Stimulated activated CD8-positive, alpha-beta memory T cell treated with anti-CD3 and anti-CD28 coated beads, Interleukin-12 subunit alpha, Interleukin-12 subunit beta, amount 100 ng/mL, for 24 hours (primary cell): Measurements from ENCODE around the gene NOTUM.
A peak's percentile ranks its signal among the peaks of the same experiment; 100 is the strongest.
"Not testable (repeated sequence)": the region's sequence is repeated elsewhere in the genome, so short reads cannot be mapped to it uniquely, and the experiment has no call there.

ENCODE experiments used
- DNase-seq: peaks from one replicate; pipeline ENCODE4 v3.0.0-alpha.2; 2020; ENCODE audit errors: extremely low read depth

Gene NOTUM

DNA sequence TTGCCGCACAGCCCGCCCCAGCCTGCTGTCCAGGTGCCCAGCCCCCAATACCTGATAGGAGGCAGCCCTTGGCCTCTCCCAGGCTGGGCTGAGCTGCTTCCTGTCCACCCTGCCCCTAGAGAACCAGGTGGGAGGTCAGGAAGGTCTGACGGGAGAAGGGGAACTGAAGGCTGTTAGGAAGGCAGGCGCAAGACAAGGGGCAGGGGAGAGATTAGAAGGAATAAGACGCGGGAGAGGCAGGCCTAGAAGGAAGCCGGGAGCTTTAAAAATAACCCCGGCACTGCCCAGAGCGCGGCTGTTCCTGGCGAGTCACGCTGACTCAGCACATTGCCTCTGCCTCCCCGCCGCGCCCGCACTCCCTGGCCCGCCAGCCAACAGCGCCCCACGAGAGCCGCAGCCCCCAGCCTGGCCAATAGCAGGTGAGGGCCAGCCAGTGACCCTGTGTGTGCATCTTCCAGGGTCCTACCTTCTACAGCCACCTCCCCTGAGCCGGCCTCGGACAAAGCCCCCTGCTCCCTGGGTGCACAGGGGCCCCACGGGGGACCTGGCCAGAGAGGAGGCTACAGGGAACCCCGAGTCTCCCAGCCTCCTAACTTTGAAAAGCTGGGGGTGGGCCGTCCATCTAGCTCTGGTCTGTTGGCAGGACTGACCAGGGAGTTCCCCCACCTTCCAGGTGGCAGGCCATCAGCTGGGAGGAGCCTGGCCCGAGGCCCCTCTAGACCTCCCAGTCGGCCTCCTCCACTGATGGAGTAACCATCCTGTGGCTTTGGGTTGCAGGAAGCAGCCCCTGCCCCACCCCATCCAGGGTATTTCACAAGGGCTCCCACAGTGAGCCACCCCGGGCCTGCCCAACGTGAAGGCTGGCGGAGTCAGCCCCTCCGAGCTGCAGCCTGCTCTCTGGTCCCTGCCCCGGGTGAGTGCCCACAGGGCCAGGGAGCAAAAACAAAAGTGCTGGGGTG is 37.4 kb downstream of the NOTUM start:
- DNase-seq = no peak

DNA sequence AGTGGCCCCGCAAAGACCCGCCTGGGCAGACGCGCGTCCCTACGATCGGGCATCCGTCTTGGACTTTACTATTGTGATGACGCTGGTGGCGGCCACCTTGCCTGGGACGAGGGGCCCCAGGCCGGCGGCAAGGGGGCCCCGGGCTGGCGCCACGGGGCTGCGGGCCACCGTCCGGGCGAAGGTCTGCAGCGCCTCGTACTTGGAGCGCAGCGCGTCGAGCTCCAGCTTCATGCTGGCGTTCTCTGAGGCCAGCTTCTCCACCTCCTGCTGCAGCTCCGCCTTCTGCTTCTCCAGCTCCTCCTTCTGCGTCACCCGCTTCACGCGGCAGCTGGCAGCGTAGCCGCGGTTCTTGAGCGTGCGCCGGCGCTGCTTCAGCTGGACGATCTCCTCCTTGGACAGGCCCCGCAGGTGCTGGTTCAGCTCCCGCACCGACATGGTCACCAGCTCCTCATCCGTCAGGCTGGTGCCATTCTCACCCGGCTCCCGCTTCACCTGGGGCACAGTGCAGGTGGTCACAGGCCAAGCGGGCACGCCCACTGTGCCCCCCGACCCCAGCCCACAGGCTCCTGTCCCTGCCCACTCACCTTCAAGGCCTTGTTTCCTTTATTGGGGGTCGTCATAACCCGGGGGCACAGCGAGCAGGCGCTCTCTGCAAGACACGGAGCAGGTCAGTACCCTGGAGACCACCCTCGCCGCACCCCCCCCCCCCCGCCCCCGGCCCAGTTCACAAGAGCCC is 38.3 kb downstream of the NOTUM start:
- no peak for DNase-seq

DNA sequence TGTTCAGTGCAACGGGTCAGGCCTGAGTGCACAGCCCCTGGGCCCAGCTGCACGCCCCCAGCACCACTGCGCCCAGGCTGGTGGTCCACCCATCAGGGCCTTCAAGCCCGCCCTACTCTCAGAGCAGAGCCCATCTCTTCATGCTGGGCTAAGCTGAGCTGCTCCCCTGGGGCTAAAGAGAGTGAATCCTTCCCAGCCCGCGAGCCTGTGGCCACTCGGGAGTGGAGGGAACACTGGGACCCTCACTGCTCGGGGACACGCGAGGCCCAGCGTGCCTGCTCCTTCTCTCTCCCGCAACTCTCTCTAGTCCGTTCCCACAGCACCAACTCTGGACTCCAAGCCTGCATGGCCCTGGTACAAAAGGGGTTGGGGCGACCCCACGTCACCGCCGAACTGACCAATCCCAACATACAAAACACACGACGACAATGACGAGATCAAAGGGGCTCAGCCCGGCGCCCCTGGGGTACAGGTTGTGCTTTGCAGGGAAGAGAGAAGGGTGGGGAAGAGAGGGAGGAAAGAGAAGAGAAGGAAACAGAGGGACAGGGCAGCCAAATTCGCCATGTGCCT is 38.9 kb downstream of the NOTUM start:
- no peak for DNase-seq

DNA sequence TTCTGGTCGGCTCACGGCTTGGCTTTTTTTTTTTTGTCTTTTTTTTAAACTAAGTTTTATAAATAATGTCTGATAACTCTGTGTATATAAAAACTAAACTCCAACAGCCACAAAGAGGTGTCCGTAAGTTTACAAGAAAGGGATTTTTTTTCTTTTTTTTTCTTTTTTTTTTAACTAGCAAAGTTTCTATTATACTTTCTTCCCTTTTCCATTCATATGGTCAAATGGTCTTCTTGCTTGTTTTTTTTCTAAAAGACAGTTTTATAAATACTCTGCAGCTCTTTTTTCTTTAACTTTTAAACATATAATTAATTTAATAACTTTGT is 39.5 kb downstream of the NOTUM start:
- DNase-seq = no peak

DNA sequence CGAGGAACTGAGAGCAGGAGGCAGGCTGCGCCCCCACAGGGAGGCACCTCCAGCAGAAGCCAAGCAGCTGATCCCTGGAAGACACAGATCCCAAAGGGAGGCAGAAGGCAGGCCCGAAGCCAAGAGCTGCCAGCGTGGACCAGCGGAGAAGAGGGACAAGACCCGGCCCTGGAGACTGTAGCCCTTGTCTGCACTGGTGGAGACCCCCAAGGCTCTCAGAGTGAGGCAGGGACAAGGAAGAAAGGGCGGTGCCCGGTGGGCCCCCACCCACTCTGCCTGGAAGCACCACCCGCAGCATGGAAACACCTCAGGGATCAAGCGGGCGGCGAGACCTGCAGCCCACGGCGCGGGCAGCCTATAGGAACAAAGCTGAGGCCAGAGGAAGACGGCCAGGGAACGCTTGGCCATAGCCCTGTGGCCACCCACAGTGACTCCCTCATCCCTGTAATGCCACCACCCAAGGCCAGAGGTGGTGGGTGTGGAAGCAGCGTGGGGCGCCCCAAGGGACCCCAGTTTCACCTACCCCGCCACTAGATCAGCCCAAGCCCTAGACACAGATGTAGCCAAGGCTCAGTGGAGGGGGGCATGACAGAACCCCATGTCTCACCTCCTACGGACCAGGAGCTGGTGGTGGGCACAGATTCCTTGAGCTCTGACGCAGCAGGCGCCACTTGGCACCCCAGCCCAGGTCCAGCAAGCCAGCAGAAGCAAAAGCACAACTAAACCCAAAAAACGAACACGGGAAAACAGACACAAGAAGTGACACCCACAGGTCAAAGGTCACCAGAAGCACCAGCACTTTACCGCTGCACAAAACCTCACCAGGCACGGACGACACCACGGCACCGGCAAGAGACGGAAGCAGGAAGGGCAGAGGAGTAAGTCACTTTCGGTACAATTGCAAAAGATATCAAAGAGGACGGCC is 40.1 kb downstream of the NOTUM start:
- no peak for DNase-seq

DNA sequence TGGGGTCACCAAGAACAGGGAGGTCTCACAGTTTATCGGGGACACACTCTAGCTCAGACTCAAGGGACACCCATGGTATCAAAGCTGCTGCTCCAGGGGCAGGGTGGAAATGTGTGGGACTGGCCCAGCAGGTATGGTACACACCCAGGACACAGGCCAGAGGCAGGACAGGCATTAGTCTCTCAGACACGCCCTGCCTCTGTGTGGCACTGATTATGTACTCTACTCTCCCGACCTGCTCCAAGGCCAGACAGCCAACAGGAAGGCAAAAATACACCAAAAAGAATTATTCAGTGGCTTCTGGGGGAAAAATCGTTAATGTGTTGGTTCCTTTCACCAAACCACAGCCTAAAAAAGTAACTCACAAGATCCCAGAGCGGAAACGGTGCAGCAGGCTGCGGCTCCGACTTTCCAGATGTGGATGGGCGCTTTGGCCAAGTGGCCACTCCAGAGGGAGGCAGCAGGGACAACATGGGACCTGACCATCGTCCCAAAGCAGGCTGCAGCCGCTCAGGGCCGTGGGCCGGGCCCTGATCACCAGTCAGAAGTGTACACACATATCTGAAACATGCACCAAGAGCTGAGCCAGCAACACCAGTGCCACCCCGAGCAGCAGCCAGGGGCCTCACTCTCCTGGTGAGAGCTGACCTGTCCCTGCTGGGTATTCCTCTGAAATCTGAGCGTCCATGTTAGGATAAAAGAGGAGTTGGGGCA is 42.0 kb downstream of the NOTUM start:
- no peak for DNase-seq

DNA sequence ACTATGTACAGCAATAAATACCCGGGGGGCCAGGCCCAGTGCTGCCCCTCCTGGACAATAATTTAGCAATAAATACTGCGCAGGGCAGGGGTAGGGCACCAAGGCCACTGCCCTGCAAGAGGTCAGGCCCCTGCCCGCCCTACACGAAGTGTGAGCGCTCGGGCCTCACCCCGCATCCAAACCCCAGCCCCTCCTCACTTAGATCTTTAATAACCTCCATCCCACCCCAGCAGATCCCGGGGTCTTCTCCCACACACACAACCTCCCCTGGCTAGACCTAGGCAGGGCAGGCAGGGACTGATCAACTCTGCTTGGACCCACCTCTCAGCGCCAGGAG is 42.7 kb downstream of the NOTUM start:
- DNase-seq = not testable (repeated sequence)

DNA sequence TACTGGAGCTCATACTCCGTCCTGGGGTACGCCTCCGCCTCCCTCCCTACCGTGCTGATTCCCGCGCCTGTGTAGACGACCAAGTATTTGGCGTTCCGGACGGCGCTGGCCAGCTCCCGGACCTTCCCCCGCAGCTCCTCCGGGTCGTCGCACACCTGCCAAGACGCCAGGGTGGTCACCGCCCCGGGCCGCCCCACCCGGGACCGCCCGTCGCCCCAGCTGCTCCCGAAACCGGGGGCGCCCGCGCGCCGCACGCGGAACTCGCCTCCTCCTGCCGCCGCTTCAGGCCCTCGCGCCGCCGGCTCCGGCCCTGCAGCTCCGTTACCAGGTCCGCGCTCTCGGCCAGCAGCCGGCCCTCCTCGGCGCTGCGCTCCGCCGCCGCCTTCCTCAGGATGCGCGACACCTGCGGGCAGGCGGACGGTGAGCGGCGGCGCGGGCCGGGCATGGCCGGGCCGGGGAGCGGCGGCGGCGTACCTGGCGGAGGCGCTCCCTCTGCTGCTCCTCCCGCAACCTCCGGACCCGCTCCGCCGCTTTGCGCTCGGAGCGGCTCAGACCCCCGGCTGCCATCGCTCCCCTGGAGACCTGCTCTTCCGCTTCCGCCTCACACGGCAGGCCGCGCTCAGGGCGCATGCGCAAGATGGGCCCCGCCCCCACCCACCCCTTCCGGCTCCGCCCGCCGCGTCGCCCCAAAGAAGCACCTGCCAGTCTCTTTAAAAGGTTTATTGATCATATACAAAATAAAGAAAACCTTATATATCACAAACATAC is 43.2 kb downstream of the NOTUM start, which contains the start of gene SIRT7:
Gene SIRT7 (minus strand): TSS at position 612 of the 768 bp plus-strand sequence. CDS start 45 bp downstream, at position 567.
- DNase-seq = peak; percentile 58

DNA sequence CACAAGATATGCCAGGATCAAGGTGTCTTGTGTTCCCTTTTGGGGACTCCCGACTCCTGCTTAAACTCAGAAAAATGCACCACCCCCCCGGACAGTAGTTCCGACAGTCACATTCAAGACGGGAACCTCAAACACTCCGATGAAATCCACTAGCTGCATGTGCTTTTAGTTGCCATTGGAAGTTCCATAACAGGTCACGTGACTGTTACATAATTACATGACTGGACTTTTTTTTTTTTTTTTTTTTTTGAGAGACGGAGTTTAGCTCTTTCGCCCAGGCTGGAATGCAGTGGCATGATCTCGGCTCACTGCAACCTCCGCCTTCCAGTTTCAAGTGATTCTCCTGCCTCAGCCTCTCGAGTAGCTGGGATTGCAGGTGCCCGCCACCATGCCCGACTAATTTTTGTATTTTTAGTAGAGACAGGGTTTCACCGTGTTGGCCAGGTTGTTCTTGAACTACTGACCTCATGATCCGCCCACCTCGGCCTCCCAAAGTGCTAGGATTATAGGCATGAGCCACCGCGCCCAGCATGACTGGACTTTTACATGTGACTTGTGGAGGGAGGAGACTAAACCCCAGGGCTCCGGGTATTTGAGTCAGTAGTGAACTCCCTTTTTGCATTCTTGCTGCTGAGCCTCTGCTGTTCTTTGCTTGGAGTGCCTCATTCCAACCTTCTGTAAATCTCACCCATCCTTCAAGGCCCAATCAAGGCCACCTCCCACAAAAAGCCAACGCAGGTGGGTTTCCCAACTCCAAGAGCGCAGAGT is 44.6 kb downstream of the NOTUM start:
- DNase-seq = no peak

DNA sequence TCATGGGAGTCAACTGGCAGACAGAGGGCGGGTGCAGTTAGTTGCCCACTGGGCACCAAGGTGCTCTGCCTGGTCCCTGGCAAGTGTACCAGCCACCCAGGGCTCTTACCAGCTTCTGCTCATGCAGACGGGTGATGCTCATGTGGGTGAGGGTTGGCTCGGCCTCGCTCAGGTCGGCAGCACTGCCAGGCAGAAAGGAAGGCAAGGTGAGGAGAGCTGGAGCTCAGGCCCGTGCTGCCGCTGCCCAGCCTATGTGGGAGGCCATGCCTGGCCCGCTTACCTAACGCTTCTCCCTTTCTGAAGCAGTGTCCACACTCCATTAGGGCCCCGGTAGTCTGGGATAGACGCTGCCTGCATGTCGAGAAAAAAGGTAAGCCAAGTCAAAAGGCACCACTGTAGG is 45.7 kb downstream of the NOTUM start:
- DNase-seq = no peak

DNA sequence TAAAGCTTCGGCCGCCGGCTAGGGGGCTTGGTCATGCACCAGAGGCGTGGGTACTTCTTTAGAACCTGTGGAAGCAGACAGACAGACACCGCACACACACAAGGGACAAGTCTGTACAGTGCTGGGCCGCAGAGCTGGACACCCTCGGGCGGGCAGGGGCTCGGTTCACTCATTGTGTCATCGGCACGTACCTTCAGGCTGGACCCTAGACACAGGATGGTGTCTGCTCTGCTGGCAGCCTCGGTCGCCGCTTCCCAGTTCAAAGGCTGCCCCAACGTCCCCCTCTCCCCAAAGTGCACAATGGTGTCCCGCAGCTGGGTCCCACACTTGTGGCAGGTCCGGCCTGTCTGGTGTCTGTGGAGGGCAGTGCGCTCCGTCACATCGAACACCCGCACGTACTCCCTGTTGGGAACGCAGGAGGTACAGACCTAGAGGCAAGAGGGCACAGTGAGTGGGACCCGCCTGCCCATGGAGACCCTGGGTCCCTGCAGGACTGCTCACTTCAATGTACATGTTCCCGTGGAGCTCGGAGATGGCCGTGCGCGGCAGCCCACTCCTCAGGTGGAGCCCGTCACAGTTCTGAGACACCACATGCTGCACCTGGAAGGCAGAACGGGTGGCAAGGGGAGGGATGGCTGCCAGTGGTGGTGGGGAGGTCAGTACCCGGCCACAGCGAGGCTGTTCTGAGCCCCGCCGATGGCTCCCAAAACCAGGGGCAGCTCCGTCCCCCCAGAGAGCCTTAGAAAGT is 46.7 kb downstream of the NOTUM start:
- DNase-seq = no peak

DNA sequence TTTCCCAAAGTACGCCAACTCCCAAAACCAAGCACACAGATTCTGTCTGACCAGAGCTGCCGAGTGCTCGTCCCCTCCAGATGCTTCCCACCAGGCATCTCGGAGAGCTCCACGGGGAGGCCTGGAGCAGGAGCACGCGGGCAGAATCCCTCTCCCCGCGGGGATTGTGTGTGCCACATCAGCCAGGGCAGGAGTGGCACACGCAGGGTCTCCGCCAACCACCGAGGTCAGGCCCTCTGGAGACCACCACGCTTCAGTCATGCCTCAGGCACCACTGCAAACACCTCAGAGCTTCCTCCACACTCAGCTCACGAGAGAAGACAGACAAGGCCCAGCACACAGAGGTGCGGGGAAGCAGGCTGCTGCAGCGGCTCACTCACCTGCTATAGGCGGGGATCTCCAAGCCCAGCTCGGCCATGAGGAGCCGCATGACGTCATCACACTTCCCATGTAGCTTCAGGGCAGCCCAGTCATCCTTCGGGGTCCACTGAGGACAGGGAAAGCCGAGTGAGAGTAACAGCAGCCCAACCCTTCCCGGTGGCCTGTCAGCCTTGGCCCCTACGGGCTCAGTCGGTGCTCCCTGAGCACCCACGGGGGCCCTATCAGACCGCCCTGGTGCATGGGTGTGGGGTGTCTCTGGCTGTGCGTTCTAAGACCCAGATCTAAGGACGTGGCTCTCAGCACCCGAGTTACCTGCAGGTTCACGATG is 47.4 kb downstream of the NOTUM start:
- DNase-seq = no peak

DNA sequence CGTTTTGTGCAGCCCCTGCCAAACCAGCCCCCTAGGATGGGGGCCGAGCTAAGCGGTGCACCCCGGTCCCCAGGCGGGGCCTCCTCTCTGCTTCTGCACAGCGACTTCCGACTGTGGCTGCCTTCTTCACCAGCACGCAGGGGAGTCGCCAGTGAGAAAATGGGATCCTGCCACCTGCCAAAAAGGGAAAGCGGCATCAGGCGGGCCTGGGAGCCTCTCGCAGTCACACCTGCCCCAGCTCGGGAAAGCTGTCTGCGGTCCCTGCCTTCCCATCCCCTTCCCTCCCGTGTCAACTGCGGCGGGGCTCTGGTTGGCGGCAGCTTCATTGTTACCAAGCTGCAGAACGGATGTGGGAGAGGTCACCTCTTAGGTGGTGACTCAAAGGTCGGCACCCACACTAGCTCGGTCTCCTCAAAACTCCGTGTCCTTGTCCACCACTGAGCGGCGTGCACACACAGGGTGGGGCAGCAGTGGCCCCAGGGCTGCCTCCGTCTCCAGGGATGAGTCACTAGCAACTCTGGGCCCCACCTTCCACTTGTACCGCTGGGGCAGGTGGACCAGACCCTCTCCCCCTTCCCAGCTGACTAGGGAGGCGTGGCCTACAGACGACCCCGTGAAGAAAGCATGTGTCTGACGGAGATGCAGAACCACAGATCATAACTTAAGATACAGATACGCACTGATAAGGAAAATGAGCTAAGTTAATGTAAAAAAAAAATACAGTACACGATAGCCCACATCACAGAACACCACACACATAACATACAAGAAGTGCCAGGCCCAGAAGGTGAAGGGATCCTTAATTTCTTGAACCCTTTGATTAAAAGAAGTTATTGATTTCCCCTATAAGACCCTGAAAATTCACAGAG is 48.3 kb downstream of the NOTUM start:
- no peak for DNase-seq

DNA sequence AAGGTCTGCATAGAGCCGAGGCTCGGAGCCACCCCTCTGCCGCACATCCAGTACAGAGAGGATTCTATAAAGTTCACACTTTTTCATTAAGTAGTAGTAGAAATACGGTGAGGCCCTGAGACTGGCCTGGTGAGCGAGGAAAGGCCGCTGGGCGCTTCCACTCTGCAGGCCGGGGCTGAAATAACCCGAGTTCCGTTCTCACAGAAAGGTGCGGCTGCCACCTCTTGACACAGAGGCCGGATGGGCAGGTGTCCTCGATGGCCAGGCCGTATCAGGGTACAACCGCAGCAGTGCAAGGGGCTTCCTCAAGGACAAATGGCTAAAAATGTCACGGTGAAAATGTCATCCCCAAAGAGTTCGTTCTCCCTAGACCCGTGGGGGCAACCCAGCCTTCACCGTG is 49.0 kb downstream of the NOTUM start:
- no peak for DNase-seq

DNA sequence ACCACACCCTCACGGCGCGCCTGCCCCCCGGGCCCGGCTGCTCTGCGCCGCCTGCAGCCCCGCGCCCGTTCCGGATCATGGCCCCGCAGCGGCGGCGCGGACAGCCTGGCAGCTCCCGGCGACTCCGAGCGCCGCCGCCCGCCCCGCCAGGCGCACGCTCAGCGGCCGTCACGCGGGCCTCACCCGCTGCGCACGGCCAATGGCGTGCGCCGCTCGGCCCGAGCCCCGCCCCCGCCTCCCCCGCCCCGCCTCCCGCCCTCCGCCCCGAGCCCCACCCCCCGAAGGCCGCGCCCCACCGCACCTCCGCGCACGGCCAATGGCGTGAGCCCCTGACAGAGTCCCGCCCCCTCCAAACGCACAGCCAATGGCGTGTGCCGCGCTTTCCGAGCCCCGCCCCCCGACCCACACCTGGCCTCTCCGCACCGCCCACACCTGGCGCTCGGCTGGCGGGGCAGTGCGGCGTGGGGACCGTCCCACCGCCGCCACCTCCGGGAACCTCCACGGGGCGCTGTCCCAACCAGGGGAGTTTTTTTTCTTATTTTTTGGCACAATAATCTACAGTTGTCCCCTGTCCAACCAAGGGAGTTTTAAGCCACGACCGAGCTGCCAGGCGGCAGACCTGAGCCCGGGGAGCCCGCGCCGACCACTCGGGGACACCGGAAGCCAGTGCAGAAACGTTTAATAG is 49.6 kb downstream of the NOTUM start, which contains the start of gene PCYT2:
Gene PCYT2 (minus strand): TSS at position 123 of the 685 bp plus-strand sequence. CDS start 44 bp downstream, at position 79.
- peak; percentile 82 for DNase-seq

DNA sequence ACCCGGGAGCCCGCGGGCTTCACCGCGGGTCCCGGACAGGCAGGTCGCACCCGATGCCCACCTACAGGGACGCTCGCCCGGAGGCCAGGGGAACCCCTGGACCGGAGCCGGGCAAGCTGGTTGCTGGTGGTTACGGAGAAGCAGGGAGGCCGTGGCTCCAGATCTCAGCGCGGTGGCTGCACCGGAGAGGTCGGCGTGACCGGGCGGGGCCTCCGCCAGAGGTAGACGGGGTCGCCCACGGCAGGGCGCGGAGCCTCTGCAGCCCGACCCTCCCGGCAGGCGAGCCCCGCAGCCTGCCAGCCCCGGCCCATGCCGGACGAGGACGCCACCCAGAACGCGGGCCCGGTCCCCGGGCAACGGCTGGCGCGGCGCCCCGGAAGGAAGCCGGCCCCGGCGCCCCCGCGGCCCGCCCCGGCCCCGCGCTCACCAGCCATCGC is 50.1 kb downstream of the NOTUM start:
- DNase-seq = no peak
